ENCODE results near the gene PLA2G4E. TPM values are rescaled to one million over a fixed set of nuclear protein-coding genes. Genes with fewer than 3 reads are reported as not detected.

Gene PLA2G4E
- total and polyA plus RNA-seq, 2 donors (not counting 1 experiment from before 2014, with no cell fraction given), result not detected

GRCh38 chr15:42036966-42037365 is 16.1 kb upstream of the PLA2G4E start:
- Histone ChIP-seq H3K4me1 (ENCODE audit: control insufficient read depth, extremely low read depth, insufficient read depth, low read length) (no peaks in the 10 kb centered on the region), H2AFZ (ENCODE audit: low read length) (no peak overlapping the region), H3K9me3 (ENCODE audit: control insufficient read depth, insufficient read depth, low read depth, low read length) (no peaks in the 10 kb centered on the region), H3K9ac (ENCODE audit: insufficient read depth, low read length) (no peak overlapping the region), H3K27me3 (ENCODE audit: control insufficient read depth, insufficient read depth, low read length) (no peaks in the 10 kb centered on the region), H3K4me3 (replicated peaks in 1 of 4; ENCODE audit: control extremely low read depth in 1 of 4, insufficient read depth in 1 of 4, low read depth in 3 of 4, low read length in 4 of 4) (no peak overlapping the region), H4K20me1 (ENCODE audit: control insufficient read depth, extremely low read depth, insufficient read depth, low read length) (no peaks in the 10 kb centered on the region), H3K4me2 (ENCODE audit: extremely low read depth, insufficient read depth, low read length) (no peak overlapping the region), H3K27ac (ENCODE audit: insufficient read depth, low read length) (no peak overlapping the region), H3K79me2 (ENCODE audit: control insufficient read depth, insufficient read depth, low read length) (no peaks in the 10 kb centered on the region), H3K36me3 (ENCODE audit: control insufficient read depth, insufficient read depth, low read length) (no peaks in the 10 kb centered on the region)
- no peak for TF ChIP-seq EZH2 (IDR thresholded peaks at IDR 0.05; ENCODE audit: low read length, missing control alignments)
- no peak for TF ChIP-seq CTCF (conservative IDR thresholded peaks at IDR 0.05 in 1 of 2, IDR thresholded peaks at IDR 0.05 in 1 of 2; ENCODE audit: low read depth in 1 of 2, low read length in 2 of 2)
- no peak for DNase-seq (ENCODE audit: low read depth in 2 of 2)

- DNase-seq (ENCODE audit: low read depth in 2 of 2), result no peak
- Histone ChIP-seq H3K36me3 (ENCODE audit: control insufficient read depth, insufficient read depth, low read length) (no peaks in the 10 kb centered on the region), H4K20me1 (ENCODE audit: control insufficient read depth, extremely low read depth, insufficient read depth, low read length) (no peaks in the 10 kb centered on the region), H3K9ac (ENCODE audit: insufficient read depth, low read length) (no peak overlapping the region), H3K9me3 (ENCODE audit: control insufficient read depth, insufficient read depth, low read depth, low read length) (no peaks in the 10 kb centered on the region), H3K4me1 (ENCODE audit: control insufficient read depth, extremely low read depth, insufficient read depth, low read length) (no peaks in the 10 kb centered on the region), H3K27me3 (ENCODE audit: control insufficient read depth, insufficient read depth, low read length) (peaks cover under 1% of the 10 kb centered on the region), H2AFZ (ENCODE audit: low read length) (no peak overlapping the region), H3K27ac (ENCODE audit: insufficient read depth, low read length) (no peak overlapping the region), H3K4me2 (ENCODE audit: extremely low read depth, insufficient read depth, low read length) (no peak overlapping the region), H3K79me2 (ENCODE audit: control insufficient read depth, insufficient read depth, low read length) (no peaks in the 10 kb centered on the region), H3K4me3 (replicated peaks in 1 of 4; ENCODE audit: control extremely low read depth in 1 of 4, insufficient read depth in 1 of 4, low read depth in 3 of 4, low read length in 4 of 4) (no peak overlapping the region)
- no peak for TF ChIP-seq EZH2 (IDR thresholded peaks at IDR 0.05; ENCODE audit: low read length, missing control alignments)
- no peak for TF ChIP-seq CTCF (conservative IDR thresholded peaks at IDR 0.05 in 1 of 2, IDR thresholded peaks at IDR 0.05 in 1 of 2; ENCODE audit: low read depth in 1 of 2, low read length in 2 of 2)
These were observed 15.5 kb upstream of the PLA2G4E start for GRCh38 chr15:42036112-42036905.

DNA sequence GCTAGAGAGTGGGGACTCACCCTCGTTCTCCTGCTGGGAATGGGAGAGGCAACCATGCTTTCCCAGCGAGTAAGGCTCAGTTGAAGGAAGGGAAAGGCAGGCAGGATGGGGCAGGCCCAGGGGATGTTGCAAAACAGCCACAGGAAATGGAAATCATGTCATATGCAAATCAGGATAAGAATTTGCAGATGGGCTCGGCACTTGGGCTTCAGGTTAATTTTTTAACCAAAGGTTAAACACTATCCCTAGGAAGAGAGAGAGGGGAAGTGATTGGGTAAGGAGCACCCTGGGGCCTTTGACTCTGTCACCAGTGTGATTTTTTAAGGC is 14.6 kb upstream of the PLA2G4E start:
- H3K4me1 ChIP-seq (ENCODE audit: control insufficient read depth, extremely low read depth, insufficient read depth, low read length), result no peaks in the 10 kb centered on the region
- H3K27me3 ChIP-seq (ENCODE audit: control insufficient read depth, insufficient read depth, low read length), result peaks cover 3% of the 10 kb centered on the region
- no peaks in the 10 kb centered on the region for H3K9me3 ChIP-seq (ENCODE audit: control insufficient read depth, insufficient read depth, low read depth, low read length)
- no peak overlapping the region for H3K27ac ChIP-seq (ENCODE audit: insufficient read depth, low read length)
- DNase-seq (ENCODE audit: low read depth in 2 of 2), result peak in 1 of 2 donors; percentile 4
- H3K79me2 ChIP-seq (ENCODE audit: control insufficient read depth, insufficient read depth, low read length), result no peaks in the 10 kb centered on the region
- no peaks in the 10 kb centered on the region for H4K20me1 ChIP-seq (ENCODE audit: control insufficient read depth, extremely low read depth, insufficient read depth, low read length)
- no peaks in the 10 kb centered on the region for H3K36me3 ChIP-seq (ENCODE audit: control insufficient read depth, insufficient read depth, low read length)
- TF ChIP-seq CTCF (conservative IDR thresholded peaks at IDR 0.05 in 1 of 2, IDR thresholded peaks at IDR 0.05 in 1 of 2; ENCODE audit: low read depth in 1 of 2, low read length in 2 of 2) (no peak), EZH2 (IDR thresholded peaks at IDR 0.05; ENCODE audit: low read length, missing control alignments) (no peak)
- no peak overlapping the region for H3K4me3 ChIP-seq (replicated peaks in 1 of 4; ENCODE audit: control extremely low read depth in 1 of 4, insufficient read depth in 1 of 4, low read depth in 3 of 4, low read length in 4 of 4)
- H3K9ac ChIP-seq (ENCODE audit: insufficient read depth, low read length), result no peak overlapping the region
- no peak overlapping the region for H3K4me2 ChIP-seq (ENCODE audit: extremely low read depth, insufficient read depth, low read length)
- no peak overlapping the region for H2AFZ ChIP-seq (ENCODE audit: low read length)

Measured in fibroblast of lung (primary cell).